HCT116 (cell line): ENCODE data around the gene SBF1.

Source experiments
- CTCF ChIP-seq, 3 experiments: fragments of 200-600 bp in 1 of 3; sonication (generic) in 1 of 3; IDR thresholded peaks in 2 of 3; conservative IDR thresholded peaks in 1 of 3; 2 replicates each; pipeline ENCODE4 v1.5.1; 2012 to 2017; ENCODE audit warnings: low read depth in 2 of 3, low read length in 2 of 3, antibody characterized with exemption in 1 of 3, borderline replicate concordance in 1 of 3, control low read depth in 1 of 3, mild to moderate bottlenecking in 1 of 3, mixed read lengths in 1 of 3, mixed run types in 1 of 3, moderate library complexity in 1 of 3; ENCODE audit not compliant: insufficient read depth in 1 of 3
- EZH2 ChIP-seq: fragments of 200-600 bp; sonication (generic); IDR thresholded peaks from 2 replicates; pipeline ENCODE4 v1.6.1; 2017; ENCODE audit warnings: antibody characterized with exemption, mixed run types
- EZH2phosphoT487 ChIP-seq: fragments of 200-600 bp; IDR thresholded peaks from 2 replicates; pipeline ENCODE4 v1.6.1; 2018; ENCODE audit warnings: antibody characterized with exemption, borderline replicate concordance
- POLR2AphosphoS5 ChIP-seq: IDR thresholded peaks from 2 replicates; pipeline ENCODE4 v1.6.1; 2011; ENCODE audit warnings: mild to moderate bottlenecking, low read depth, low read length, moderate library complexity

- TF ChIP-seq CTCF (IDR thresholded peaks at IDR 0.05 in 2 of 3, conservative IDR thresholded peaks at IDR 0.05 in 1 of 3; ENCODE audit: borderline replicate concordance in 1 of 3, insufficient read depth in 1 of 3, low read depth in 2 of 3, low read length in 2 of 3) (no peak), EZH2phosphoT487 (no peak), EZH2 (no peak), POLR2AphosphoS5 (no peak)
Measured at GRCh38 chr22:50467773-50468440, 6.9 kb downstream of the SBF1 start.
